ENCODE results near the gene PNPLA1.

GRCh38 chr6:36333931-36334725 is 64.3 kb downstream of the PNPLA1 start:
- TF ChIP-seq TCF7L2 (IDR thresholded peaks at IDR 0.05; ENCODE audit: low read depth, low read length) = no peak
- TF ChIP-seq REST (IDR thresholded peaks at IDR 0.05; ENCODE audit: insufficient read depth in 1 of 2, low read depth in 2 of 2, low read length in 1 of 2) = no peak
